Mesothelial cell of epicardium (in vitro differentiated cells): ENCODE data around the gene RAB11FIP3. TPM values are rescaled to one million over a fixed set of nuclear protein-coding genes. Genes with fewer than 3 reads are reported as not detected.
A peak's percentile ranks its signal among the peaks of the same experiment; 100 is the strongest.
"Not testable (repeated sequence)": the region's sequence is repeated elsewhere in the genome, so short reads cannot be mapped to it uniquely, and the experiment has no call there.

Source experiments
- DNase-seq, 2 experiments: peaks; one replicate each; pipeline ENCODE4 v3.0.0; 2021; ENCODE audit warnings: low spot score in 2 of 2; ENCODE audit not compliant: unreplicated experiment in 2 of 2
- H3K27ac Mint-ChIP-seq: 2 replicates; pipeline ENCODE4 v1.8.0; 2021; ENCODE audit warnings: mixed read lengths
- H3K27me3 Mint-ChIP-seq: 2 replicates; pipeline ENCODE4 v1.8.0; 2021; ENCODE audit warnings: low read depth, mixed read lengths
- H3K36me3 Mint-ChIP-seq: 2 replicates; pipeline ENCODE4 v1.8.0; 2021; ENCODE audit warnings: mixed read lengths
- H3K4me1 Mint-ChIP-seq: 2 replicates; pipeline ENCODE4 v1.8.0; 2021; ENCODE audit warnings: mixed read lengths
- H3K4me3 Mint-ChIP-seq: 2 replicates; pipeline ENCODE4 v1.8.0; 2021; ENCODE audit warnings: mild to moderate bottlenecking, moderate library complexity, mixed read lengths
- H3K9me3 Mint-ChIP-seq: 2 replicates; pipeline ENCODE4 v1.8.0; 2021; ENCODE audit warnings: mixed read lengths
- CTCF ChIP-seq: fragments of 200-600 bp; sonication (generic); IDR thresholded peaks from one replicate; pipeline ENCODE4 v1.5.0; 2021; ENCODE audit warnings: antibody characterized with exemption; ENCODE audit not compliant: unreplicated experiment
- total RNA-seq: library from RNA; stranded (reverse); gene quantifications from 3 replicates; pipeline ENCODE4 v1.2.1, GENCODE V29; 2021

The RAB11FIP3 gene
- total RNA-seq = 53.9 to 68.8 TPM (median 59.7 TPM) in 3 replicates

- peaks cover 16% of the 10 kb centered on the region for H3K27me3 Mint-ChIP-seq
- peak within 1 kb of the TSS; percentile 67 for H3K27ac Mint-ChIP-seq
- H3K4me3 Mint-ChIP-seq = peak within 1 kb of the TSS; percentile 76
- TF ChIP-seq CTCF = no peak
- H3K4me1 Mint-ChIP-seq = peaks cover 29% of the 10 kb centered on the region
- no peaks in the 10 kb centered on the region for H3K36me3 Mint-ChIP-seq
- peak; percentile 64 to 87 for DNase-seq
- H3K9me3 Mint-ChIP-seq = no peaks in the 10 kb centered on the region
These were observed at the start of gene RAB11FIP3 for GRCh38 chr16:425082-425718. Gene RAB11FIP3, plus strand, starts transcription at chr16:425649. Its CDS starts 358 bp downstream, at chr16:426007.

- peak in 1 of 2 experiments; percentile 25 for DNase-seq
These were observed 49.3 kb upstream of the RAB11FIP3 start for GRCh38 chr16:375927-376816.

GRCh38 chr16:376817-377418 is 48.5 kb upstream of the RAB11FIP3 start:
- no peak overlapping the region for H3K27ac Mint-ChIP-seq
- peak in 1 of 2 experiments; percentile 18 for DNase-seq
- no peaks in the 10 kb centered on the region for H3K9me3 Mint-ChIP-seq
- H3K4me1 Mint-ChIP-seq = peaks cover 10% of the 10 kb centered on the region
- H3K27me3 Mint-ChIP-seq = no peaks in the 10 kb centered on the region
- TF ChIP-seq CTCF = no peak
- H3K4me3 Mint-ChIP-seq = no peak overlapping the region
- H3K36me3 Mint-ChIP-seq = no peaks in the 10 kb centered on the region

More at GRCh38 chr16:375927-376816, 49.3 kb upstream of the RAB11FIP3 start:
- H3K36me3 Mint-ChIP-seq = no peaks in the 10 kb centered on the region
- no peak for TF ChIP-seq CTCF
- H3K27me3 Mint-ChIP-seq = no peaks in the 10 kb centered on the region
- peaks cover 10% of the 10 kb centered on the region for H3K4me1 Mint-ChIP-seq
- H3K9me3 Mint-ChIP-seq = no peaks in the 10 kb centered on the region
- no peak overlapping the region for H3K4me3 Mint-ChIP-seq
- H3K27ac Mint-ChIP-seq = no peak overlapping the region

GRCh38 chr16:377419-377951 is 48.0 kb upstream of the RAB11FIP3 start:
- Mint-ChIP-seq H3K36me3 (no peaks in the 10 kb centered on the region), H3K4me1 (peaks cover 12% of the 10 kb centered on the region), H3K27me3 (no peaks in the 10 kb centered on the region), H3K4me3 (no peak overlapping the region), H3K27ac (no peak overlapping the region), H3K9me3 (no peaks in the 10 kb centered on the region)
- TF ChIP-seq CTCF = no peak
- DNase-seq = peak in 1 of 2 experiments; percentile 19

GRCh38 chr16:378113-378820 is 47.2 kb upstream of the RAB11FIP3 start:
- H3K9me3 Mint-ChIP-seq, H3K4me3 Mint-ChIP-seq, H3K27me3 Mint-ChIP-seq, H3K36me3 Mint-ChIP-seq, DNase-seq, H3K27ac Mint-ChIP-seq: not testable (repeated sequence)
- H3K4me1 Mint-ChIP-seq = peaks cover 20% of the 10 kb centered on the region
